BLaER1 (cell line): ENCODE measurements around the gene CDH22.

Source experiments
- H3K27ac ChIP-seq: shearing (Covaris generic); formaldehyde crosslinking; 2 replicates; pipeline ENCODE4 v1.8.1; 2022
- H3K27me3 ChIP-seq: shearing (Covaris generic); formaldehyde crosslinking; 2 replicates; pipeline ENCODE4 v1.8.1; 2022
- H3K36me3 ChIP-seq: shearing (Covaris generic); formaldehyde crosslinking; 2 replicates; pipeline ENCODE4 v1.8.1; 2022
- H3K4me1 ChIP-seq: shearing (Covaris generic); formaldehyde crosslinking; 2 replicates; pipeline ENCODE4 v1.8.1; 2022
- H3K4me2 ChIP-seq: shearing (Covaris generic); formaldehyde crosslinking; 2 replicates; pipeline ENCODE4 v1.8.1; 2022
- H3K4me3 ChIP-seq: shearing (Covaris generic); formaldehyde crosslinking; 2 replicates; pipeline ENCODE4 v1.8.1; 2022
- H3K9ac ChIP-seq: shearing (Covaris generic); formaldehyde crosslinking; 2 replicates; pipeline ENCODE4 v1.8.1; 2022
- H3K9me3 ChIP-seq: shearing (Covaris generic); formaldehyde crosslinking; 2 replicates; pipeline ENCODE4 v1.8.1; 2022
- H4K20me1 ChIP-seq: shearing (Covaris generic); formaldehyde crosslinking; 2 replicates; pipeline ENCODE4 v1.8.1; 2022
- Cebpa-rat ChIP-seq: shearing (Covaris generic); IDR thresholded peaks from 2 replicates; pipeline ENCODE4 v1.8.1; 2022

CDH22 gene

DNA sequence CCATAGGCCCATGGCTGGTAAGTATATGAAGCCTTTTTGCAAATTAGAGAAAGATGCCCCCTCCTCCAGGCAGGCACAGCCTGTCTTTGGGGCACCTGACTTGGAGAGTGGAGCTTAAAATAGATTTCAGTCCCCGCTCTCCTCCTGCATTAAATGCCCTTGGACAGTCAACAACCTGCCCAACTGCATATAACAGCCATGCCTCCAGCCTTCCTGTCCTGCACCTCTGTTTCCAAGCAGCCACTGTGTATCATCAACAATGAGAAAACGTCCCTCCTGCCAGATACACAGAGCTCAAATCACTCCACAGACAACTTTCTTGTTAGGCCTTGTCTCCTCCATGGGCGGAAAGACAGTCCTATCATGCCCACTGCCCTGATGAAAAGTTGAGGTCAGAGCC is 3.4 kb downstream of the CDH22 start:
- Histone ChIP-seq H3K27me3 (peaks cover 51% of the 10 kb centered on the region), H3K9ac (no peak overlapping the region), H3K27ac (no peak overlapping the region), H3K9me3 (no peaks in the 10 kb centered on the region), H3K36me3 (no peaks in the 10 kb centered on the region), H3K4me3 (no peak overlapping the region), H4K20me1 (peaks cover 39% of the 10 kb centered on the region), H3K4me2 (no peak overlapping the region), H3K4me1 (peaks cover 8% of the 10 kb centered on the region)
- TF ChIP-seq Cebpa-rat = no peak

DNA sequence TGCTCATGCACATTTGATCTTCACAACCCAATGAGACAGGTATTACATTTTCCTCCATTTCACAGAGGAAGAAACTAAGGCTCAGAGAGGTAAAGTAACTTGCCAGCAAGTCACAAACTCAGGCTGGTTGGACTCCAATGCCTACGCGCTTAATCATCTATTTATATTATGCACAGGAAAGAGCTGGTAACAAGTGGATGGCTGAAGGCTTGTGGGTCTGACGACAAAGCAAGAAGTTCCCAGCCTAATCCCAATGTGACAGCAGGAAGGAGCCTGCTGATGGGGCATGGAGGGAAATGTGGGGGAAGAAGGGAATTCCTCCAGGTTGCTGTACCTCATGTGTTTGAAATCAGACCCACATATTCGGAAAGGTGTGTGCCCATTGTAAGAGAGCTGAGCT is 3.9 kb downstream of the CDH22 start:
- no peak for TF ChIP-seq Cebpa-rat
- Histone ChIP-seq H3K27ac (no peak overlapping the region), H4K20me1 (peaks cover 35% of the 10 kb centered on the region), H3K4me1 (peaks cover 8% of the 10 kb centered on the region), H3K4me2 (no peak overlapping the region), H3K27me3 (peaks cover 46% of the 10 kb centered on the region), H3K9ac (no peak overlapping the region), H3K4me3 (no peak overlapping the region), H3K36me3 (no peaks in the 10 kb centered on the region), H3K9me3 (no peaks in the 10 kb centered on the region)

DNA sequence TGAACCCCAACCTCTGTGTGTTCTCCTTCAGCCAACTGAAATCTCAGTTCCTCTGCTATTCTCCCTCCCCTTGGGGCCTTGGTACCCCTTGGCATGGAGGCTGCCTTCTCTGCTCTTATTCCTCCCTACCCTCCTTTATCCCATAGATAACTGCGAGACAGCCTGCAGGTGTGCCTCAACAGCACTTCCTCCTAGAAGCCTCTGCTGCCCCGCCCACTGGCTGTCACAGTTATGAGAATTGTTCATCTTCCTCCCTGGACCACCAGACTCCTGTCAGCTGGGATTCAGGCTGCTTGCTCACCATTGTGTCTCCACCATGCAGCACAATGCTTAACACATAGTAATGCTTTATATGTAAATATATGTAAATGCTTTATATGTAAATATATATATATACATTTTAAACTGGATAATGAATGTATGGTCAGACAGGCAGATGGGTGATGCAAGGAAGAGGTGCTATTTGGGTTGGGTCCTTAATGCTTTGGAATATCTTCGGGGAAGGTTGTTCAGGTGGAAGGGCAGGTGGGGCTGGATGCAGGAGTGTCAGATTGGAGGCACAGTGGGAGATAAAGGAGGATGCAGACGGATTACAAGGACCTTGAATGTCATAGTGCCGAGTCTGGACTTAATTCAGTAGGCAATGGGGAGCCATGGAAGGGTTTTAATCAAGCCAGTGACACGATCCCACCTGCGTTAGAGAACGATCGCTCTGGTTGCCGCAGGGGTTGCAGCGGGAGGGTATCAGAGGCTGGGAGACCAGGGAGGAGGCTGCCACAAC is 4.9 kb downstream of the CDH22 start:
- H3K4me2 ChIP-seq = no peak overlapping the region
- peaks cover 25% of the 10 kb centered on the region for H4K20me1 ChIP-seq
- no peak overlapping the region for H3K9ac ChIP-seq
- H3K27ac ChIP-seq = no peak overlapping the region
- H3K36me3 ChIP-seq = no peaks in the 10 kb centered on the region
- peaks cover 8% of the 10 kb centered on the region for H3K4me1 ChIP-seq
- H3K9me3 ChIP-seq = no peaks in the 10 kb centered on the region
- H3K27me3 ChIP-seq = peaks cover 36% of the 10 kb centered on the region
- H3K4me3 ChIP-seq = no peak overlapping the region
- TF ChIP-seq Cebpa-rat = no peak

- Histone ChIP-seq H3K27me3 (peaks cover 23% of the 10 kb centered on the region), H4K20me1 (peaks cover 14% of the 10 kb centered on the region), H3K36me3 (no peaks in the 10 kb centered on the region), H3K9ac (no peak overlapping the region), H3K9me3 (no peaks in the 10 kb centered on the region), H3K4me2 (no peak overlapping the region), H3K4me1 (peaks cover under 1% of the 10 kb centered on the region), H3K27ac (no peak overlapping the region), H3K4me3 (no peak overlapping the region)
- TF ChIP-seq Cebpa-rat = no peak
Observed at GRCh38 chr20:46302106-46302505, 6.2 kb downstream of the CDH22 start.

DNA sequence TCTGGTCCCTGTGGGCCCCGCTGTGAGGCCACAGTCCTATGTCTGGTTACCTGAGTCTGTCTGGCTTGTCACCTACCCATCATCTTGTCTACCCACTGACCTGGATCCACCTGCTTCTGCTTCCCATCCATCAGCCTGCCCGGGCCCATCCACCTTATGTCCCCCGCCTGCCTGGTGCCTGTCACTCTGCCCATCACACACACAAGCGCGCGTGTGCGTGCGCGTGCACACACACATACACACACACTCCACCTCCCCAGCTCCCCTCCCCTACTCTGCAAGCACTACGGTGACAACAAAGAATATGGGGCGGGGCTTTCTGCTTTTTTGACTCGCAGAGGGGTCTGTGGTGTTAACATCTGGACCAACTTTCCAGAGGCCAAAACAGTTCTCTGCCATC is 8.0 kb downstream of the CDH22 start:
- TF ChIP-seq Cebpa-rat = no peak
- H3K27me3 ChIP-seq = peaks cover 12% of the 10 kb centered on the region; the same call in 1 of the 2 replicates

DNA sequence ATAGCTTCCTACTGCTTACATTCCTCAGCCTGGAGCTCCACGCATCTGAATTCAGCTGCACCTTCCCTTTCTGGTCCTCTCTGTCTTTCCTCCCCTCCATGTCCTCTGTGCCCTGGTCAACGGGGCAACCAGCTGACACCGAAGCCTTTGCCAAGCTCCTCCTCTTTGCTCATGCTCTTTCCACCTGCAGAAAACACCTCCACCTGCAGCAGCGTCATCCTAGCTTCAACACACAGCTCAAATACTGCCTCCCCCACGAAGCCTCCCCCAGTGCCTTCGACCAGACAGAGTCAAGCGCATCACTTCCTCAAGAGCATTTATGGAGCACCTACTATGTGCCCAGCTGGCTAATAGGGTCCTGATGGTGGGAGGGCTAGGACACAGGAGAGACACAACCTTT is 9.2 kb downstream of the CDH22 start:
- Histone ChIP-seq H3K36me3 (no peaks in the 10 kb centered on the region), H3K4me2 (no peak overlapping the region), H3K4me3 (no peak overlapping the region), H3K4me1 (no peaks in the 10 kb centered on the region), H3K27me3 (peaks cover 19% of the 10 kb centered on the region; the same call in 1 of the 2 replicates), H4K20me1 (peaks cover 7% of the 10 kb centered on the region; the same call in 1 of the 2 replicates), H3K9me3 (no peaks in the 10 kb centered on the region), H3K9ac (no peak overlapping the region), H3K27ac (no peak overlapping the region)
- no peak for TF ChIP-seq Cebpa-rat

More for the DNA sequence above, 8.0 kb downstream of the CDH22 start:
- no peak overlapping the region for H3K4me3 ChIP-seq
- no peak overlapping the region for H3K4me2 ChIP-seq
- no peak overlapping the region for H3K9ac ChIP-seq
- no peaks in the 10 kb centered on the region for H4K20me1 ChIP-seq
- H3K36me3 ChIP-seq = no peaks in the 10 kb centered on the region
- no peaks in the 10 kb centered on the region for H3K9me3 ChIP-seq
- H3K4me1 ChIP-seq = no peaks in the 10 kb centered on the region
- H3K27ac ChIP-seq = no peak overlapping the region

DNA sequence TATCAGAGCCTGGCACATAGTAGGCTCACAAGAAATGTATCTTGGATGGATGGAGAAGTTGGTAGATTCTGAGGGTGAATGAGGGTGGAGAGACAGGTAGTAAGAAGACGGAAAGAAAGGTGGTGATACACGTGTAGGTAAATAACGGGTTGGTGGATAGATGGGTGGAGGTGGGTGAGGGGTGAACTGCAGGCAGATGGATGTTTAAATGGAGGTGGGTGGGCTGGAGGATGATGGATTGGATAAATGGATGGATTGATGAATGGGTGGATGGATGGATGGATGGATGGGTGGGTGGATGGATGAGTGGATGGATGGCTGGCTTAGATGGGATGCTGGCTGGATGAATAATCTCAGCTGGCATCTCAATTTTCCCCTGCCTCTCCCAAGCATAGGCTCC is 9.9 kb downstream of the CDH22 start:
- no peak for TF ChIP-seq Cebpa-rat
- Histone ChIP-seq H3K4me2 (no peak overlapping the region), H3K27me3 (peaks cover 21% of the 10 kb centered on the region; the same call in 1 of the 2 replicates), H4K20me1 (peaks cover 7% of the 10 kb centered on the region; the same call in 1 of the 2 replicates), H3K4me1 (no peaks in the 10 kb centered on the region), H3K9me3 (no peaks in the 10 kb centered on the region), H3K4me3 (no peak overlapping the region), H3K36me3 (no peaks in the 10 kb centered on the region), H3K27ac (no peak overlapping the region), H3K9ac (no peak overlapping the region)

DNA sequence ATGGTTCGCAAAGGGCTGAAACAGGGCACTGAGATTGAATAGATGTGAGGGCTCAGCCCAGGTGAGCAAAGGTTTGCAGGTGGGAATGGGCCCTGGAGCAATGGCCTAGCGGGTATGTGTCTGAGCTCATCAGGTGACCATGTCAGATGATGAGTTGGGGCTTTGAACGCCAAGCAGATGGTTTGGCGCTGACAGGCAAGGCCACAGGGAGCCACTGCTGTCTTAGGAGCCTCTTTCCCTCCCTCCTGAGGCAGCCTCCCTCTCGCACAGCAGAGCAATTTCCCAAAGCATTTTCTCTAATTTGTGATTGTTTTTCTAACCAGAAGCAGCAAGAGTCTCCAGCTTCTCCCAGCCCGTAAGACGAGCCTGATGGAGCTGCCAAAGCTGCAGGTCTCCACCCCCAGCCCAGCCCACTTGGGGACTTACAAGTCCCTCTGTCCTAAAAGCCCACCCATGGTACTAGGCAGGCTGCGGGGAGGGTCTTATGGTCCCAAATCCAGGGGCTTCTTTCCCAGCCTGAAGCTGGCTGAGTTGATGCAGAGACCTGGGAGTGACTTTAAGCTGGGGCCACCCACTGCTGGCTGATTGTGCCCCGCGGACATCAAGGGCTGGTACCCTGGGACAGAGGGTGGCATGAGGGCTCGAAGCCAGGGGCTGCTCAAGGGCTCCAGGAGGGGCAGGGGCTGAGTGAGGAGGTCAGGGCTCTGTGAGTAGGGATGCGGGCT is 11.6 kb downstream of the CDH22 start:
- no peak overlapping the region for H3K27ac ChIP-seq
- H3K36me3 ChIP-seq = no peaks in the 10 kb centered on the region
- H4K20me1 ChIP-seq = peaks cover 12% of the 10 kb centered on the region; the same call in 1 of the 2 replicates
- peaks cover 21% of the 10 kb centered on the region; the same call in 1 of the 2 replicates for H3K27me3 ChIP-seq
- H3K9me3 ChIP-seq = no peaks in the 10 kb centered on the region
- no peak overlapping the region for H3K4me3 ChIP-seq
- H3K4me1 ChIP-seq = no peaks in the 10 kb centered on the region
- no peak overlapping the region for H3K4me2 ChIP-seq
- no peak overlapping the region for H3K9ac ChIP-seq
- TF ChIP-seq Cebpa-rat = no peak

- Histone ChIP-seq H3K27me3 (peaks cover 21% of the 10 kb centered on the region; the same call in 1 of the 2 replicates), H3K36me3 (no peaks in the 10 kb centered on the region), H3K9me3 (no peaks in the 10 kb centered on the region), H3K27ac (no peak overlapping the region), H4K20me1 (peaks cover 16% of the 10 kb centered on the region; the same call in 1 of the 2 replicates), H3K4me2 (no peak overlapping the region), H3K4me1 (no peaks in the 10 kb centered on the region), H3K9ac (no peak overlapping the region), H3K4me3 (no peak overlapping the region)
- TF ChIP-seq Cebpa-rat = no peak
Observed at GRCh38 chr20:46293084-46293483, 15.2 kb downstream of the CDH22 start.

DNA sequence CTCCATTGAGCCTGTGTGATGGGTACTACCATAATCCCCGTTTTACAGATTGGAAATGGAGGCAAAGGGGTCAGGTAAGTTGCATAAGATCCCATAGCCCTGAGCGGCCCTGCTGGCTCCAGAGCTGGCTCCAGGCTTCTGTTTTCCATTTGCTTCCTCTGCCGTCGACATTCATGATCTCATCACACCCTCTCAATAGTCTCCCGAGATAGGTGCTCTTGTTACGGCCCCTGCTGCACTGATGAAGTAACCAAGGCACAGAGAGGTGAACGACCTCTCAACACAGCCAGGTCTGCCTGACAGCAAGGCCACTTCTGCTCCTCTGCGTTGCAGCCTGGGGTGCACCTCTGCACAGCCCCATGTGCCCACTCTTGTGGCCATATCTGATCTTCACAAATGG is 16.9 kb downstream of the CDH22 start:
- Histone ChIP-seq H3K36me3 (no peaks in the 10 kb centered on the region), H3K4me3 (no peak overlapping the region), H3K9ac (no peak overlapping the region), H3K4me1 (no peaks in the 10 kb centered on the region), H3K27ac (no peak overlapping the region), H3K9me3 (no peaks in the 10 kb centered on the region), H3K27me3 (peaks cover 19% of the 10 kb centered on the region; the same call in 1 of the 2 replicates), H3K4me2 (no peak overlapping the region), H4K20me1 (peaks cover 16% of the 10 kb centered on the region; the same call in 1 of the 2 replicates)
- TF ChIP-seq Cebpa-rat = no peak
